ENCODE results near the gene EXOSC7. TPM values are rescaled to one million over a fixed set of nuclear protein-coding genes. Genes with fewer than 3 reads are reported as not detected.

The EXOSC7 gene
- polyA plus RNA-seq, 1 donor (not counting 4 experiments of a cell fraction or from before 2014, with no cell fraction given): 94.4 TPM

GRCh38 chr3:44957986-44958385 lies 18.1 kb upstream of the EXOSC7 start:
- no peak for FAIRE-seq
- H3K9ac ChIP-seq (ENCODE audit: control insufficient read depth, extremely low read depth, insufficient read depth, low read length): no peak overlapping the region
- peaks cover 28% of the 10 kb centered on the region for H3K4me1 ChIP-seq (ENCODE audit: control insufficient read depth, extremely low read depth, insufficient read depth, low read length)

GRCh38 chr3:44958386-44958785 lies 17.7 kb upstream of the EXOSC7 start:
- H4K20me1 ChIP-seq (ENCODE audit: control insufficient read depth, extremely low read depth, insufficient read depth, low read length): peaks cover 4% of the 10 kb centered on the region
- H3K4me3 ChIP-seq (ENCODE audit: control insufficient read depth in 2 of 3, extremely low read depth in 1 of 3, insufficient read depth in 2 of 3, low read depth in 1 of 3, low read length in 3 of 3): no peak overlapping the region
- peaks cover 7 to 15% of the 10 kb centered on the region in 2 experiments for H3K36me3 ChIP-seq (ENCODE audit: control insufficient read depth in 2 of 2, extremely low read depth in 1 of 2, insufficient read depth in 2 of 2, low read length in 2 of 2)
- H3K4me2 ChIP-seq (ENCODE audit: control insufficient read depth, extremely low read depth, insufficient read depth, low read depth, low read length): no peak overlapping the region
- no peaks in the 10 kb centered on the region for H3K9me3 ChIP-seq (ENCODE audit: control insufficient read depth, low read depth, low read length)
- peaks cover 68% of the 10 kb centered on the region for H3K79me2 ChIP-seq (ENCODE audit: control insufficient read depth, insufficient read depth, low read length)
- FAIRE-seq (no peak), DNase-seq (ENCODE audit: low read depth, low spot score) (no peak)
- TF ChIP-seq CTCF (optimal IDR thresholded peaks at IDR 0.05 in 1 of 3, IDR thresholded peaks at IDR 0.05 in 1 of 3, conservative IDR thresholded peaks at IDR 0.05 in 1 of 3; ENCODE audit: extremely low read depth in 1 of 3, insufficient read depth in 2 of 3, low read length in 3 of 3): no peak
- TF ChIP-seq EZH2 (IDR thresholded peaks at IDR 0.05; ENCODE audit: low read length): no peak
- H3K4me1 ChIP-seq (ENCODE audit: control insufficient read depth, extremely low read depth, insufficient read depth, low read length): peaks cover 28% of the 10 kb centered on the region
- no peaks in the 10 kb centered on the region for H3K27me3 ChIP-seq (ENCODE audit: control insufficient read depth, extremely low read depth, insufficient read depth, low read length)
- no peak overlapping the region for H2AFZ ChIP-seq (ENCODE audit: control insufficient read depth, low read length)
- H3K27ac ChIP-seq (ENCODE audit: control insufficient read depth, insufficient read depth, low read length): no peak overlapping the region
- dilution Hi-C loops (cut with MboI; ENCODE audit: extremely low pct_ligation_motif_present, low sequenced_read_pairs): no loop called here
- peaks cover 2% of the 10 kb centered on the region for H3K9me1 ChIP-seq (ENCODE audit: control insufficient read depth, extremely low read depth, insufficient read depth, low read length)
- H3K9ac ChIP-seq (ENCODE audit: control insufficient read depth, extremely low read depth, insufficient read depth, low read length): no peak overlapping the region

More at GRCh38 chr3:44957986-44958385, 18.1 kb upstream of the EXOSC7 start:
- Histone ChIP-seq H2AFZ (ENCODE audit: control insufficient read depth, low read length) (no peak overlapping the region), H3K27me3 (ENCODE audit: control insufficient read depth, extremely low read depth, insufficient read depth, low read length) (no peaks in the 10 kb centered on the region), H3K9me3 (ENCODE audit: control insufficient read depth, low read depth, low read length) (no peaks in the 10 kb centered on the region), H3K9me1 (ENCODE audit: control insufficient read depth, extremely low read depth, insufficient read depth, low read length) (peaks cover under 1% of the 10 kb centered on the region), H3K79me2 (ENCODE audit: control insufficient read depth, insufficient read depth, low read length) (peaks cover 64% of the 10 kb centered on the region), H3K4me3 (ENCODE audit: control insufficient read depth in 2 of 3, extremely low read depth in 1 of 3, insufficient read depth in 2 of 3, low read depth in 1 of 3, low read length in 3 of 3) (no peak overlapping the region), H3K27ac (ENCODE audit: control insufficient read depth, insufficient read depth, low read length) (no peak overlapping the region), H4K20me1 (ENCODE audit: control insufficient read depth, extremely low read depth, insufficient read depth, low read length) (peaks cover 4% of the 10 kb centered on the region), H3K36me3 (ENCODE audit: control insufficient read depth in 2 of 2, extremely low read depth in 1 of 2, insufficient read depth in 2 of 2, low read length in 2 of 2) (peaks cover 7 to 15% of the 10 kb centered on the region in 2 experiments), H3K4me2 (ENCODE audit: control insufficient read depth, extremely low read depth, insufficient read depth, low read depth, low read length) (no peak overlapping the region)
- dilution Hi-C loops (cut with MboI; ENCODE audit: extremely low pct_ligation_motif_present, low sequenced_read_pairs): no loop called here
- DNase-seq (ENCODE audit: low read depth, low spot score): no peak
- TF ChIP-seq EZH2 (IDR thresholded peaks at IDR 0.05; ENCODE audit: low read length): no peak

Data from keratinocyte (primary cell).